ENCODE results near the gene NELFA. TPM values are rescaled to one million over a fixed set of nuclear protein-coding genes. Genes with fewer than 3 reads are reported as not detected.

NELFA gene
- total RNA-seq, 1 donor from 2014 or later: 21.8 TPM

GRCh38 chr4:1983053-1983845 lies 25.5 kb downstream of the NELFA start:
- no peak for DNase-seq (ENCODE audit: extremely low read depth, low read depth, low spot score)

GRCh38 chr4:1982124-1983052 lies 26.4 kb downstream of the NELFA start:
- DNase-seq (ENCODE audit: extremely low read depth, low read depth, low spot score): no peak

GRCh38 chr4:1981251-1982058 lies 27.3 kb downstream of the NELFA start:
- no peak for DNase-seq (ENCODE audit: extremely low read depth, low read depth, low spot score)

- DNase-seq (ENCODE audit: extremely low read depth, low read depth, low spot score): no peak
Observed at GRCh38 chr4:1980561-1981041, 28.2 kb downstream of the NELFA start.

- no peak for DNase-seq (ENCODE audit: extremely low read depth, low read depth, low spot score)
Observed at GRCh38 chr4:1979477-1980196, 29.1 kb downstream of the NELFA start.

- DNase-seq (ENCODE audit: extremely low read depth, low read depth, low spot score): no peak
Observed at GRCh38 chr4:1978741-1979476, 29.9 kb downstream of the NELFA start.

GRCh38 chr4:1978226-1978625 lies 30.5 kb downstream of the NELFA start:
- no peak for DNase-seq (ENCODE audit: extremely low read depth, low read depth, low spot score)

- DNase-seq (ENCODE audit: extremely low read depth, low read depth, low spot score): no peak
Observed at GRCh38 chr4:1976416-1977352, 32.1 kb downstream of the NELFA start.

- no peak for DNase-seq (ENCODE audit: extremely low read depth, low read depth, low spot score)
Observed at GRCh38 chr4:1975880-1976279, 32.9 kb downstream of the NELFA start.

- DNase-seq (ENCODE audit: extremely low read depth, low read depth, low spot score): no peak
Observed at GRCh38 chr4:1975391-1975801, 33.4 kb downstream of the NELFA start.

GRCh38 chr4:1974840-1975239 lies 33.9 kb downstream of the NELFA start:
- DNase-seq (ENCODE audit: extremely low read depth, low read depth, low spot score): no peak

- DNase-seq (ENCODE audit: extremely low read depth, low read depth, low spot score): no peak
Observed at GRCh38 chr4:1973661-1974060, 35.1 kb downstream of the NELFA start.

GRCh38 chr4:1973218-1973617 lies 35.6 kb downstream of the NELFA start:
- DNase-seq (ENCODE audit: extremely low read depth, low read depth, low spot score): no peak

- no peak for DNase-seq (ENCODE audit: extremely low read depth, low read depth, low spot score)
Observed at GRCh38 chr4:1972414-1972813, 36.4 kb downstream of the NELFA start.

GRCh38 chr4:1971456-1972200 lies 37.1 kb downstream of the NELFA start:
- no peak for DNase-seq (ENCODE audit: extremely low read depth, low read depth, low spot score)

GRCh38 chr4:1970926-1971325 lies 37.8 kb downstream of the NELFA start:
- no peak for DNase-seq (ENCODE audit: extremely low read depth, low read depth, low spot score)

- no peak for DNase-seq (ENCODE audit: extremely low read depth, low read depth, low spot score)
Observed at GRCh38 chr4:1969928-1970723, 38.6 kb downstream of the NELFA start.

Data from glomerular endothelial cell (primary cell).